GM19099 (cell line): ENCODE data around the gene B3GNT7.

ENCODE experiments used
- POLR2A ChIP-seq: IDR thresholded peaks from 3 replicates; pipeline ENCODE4 v1.6.1; 2011; ENCODE audit warnings: low read depth; ENCODE audit not compliant: insufficient read length; ENCODE audit errors: extremely low read depth

B3GNT7 gene

DNA sequence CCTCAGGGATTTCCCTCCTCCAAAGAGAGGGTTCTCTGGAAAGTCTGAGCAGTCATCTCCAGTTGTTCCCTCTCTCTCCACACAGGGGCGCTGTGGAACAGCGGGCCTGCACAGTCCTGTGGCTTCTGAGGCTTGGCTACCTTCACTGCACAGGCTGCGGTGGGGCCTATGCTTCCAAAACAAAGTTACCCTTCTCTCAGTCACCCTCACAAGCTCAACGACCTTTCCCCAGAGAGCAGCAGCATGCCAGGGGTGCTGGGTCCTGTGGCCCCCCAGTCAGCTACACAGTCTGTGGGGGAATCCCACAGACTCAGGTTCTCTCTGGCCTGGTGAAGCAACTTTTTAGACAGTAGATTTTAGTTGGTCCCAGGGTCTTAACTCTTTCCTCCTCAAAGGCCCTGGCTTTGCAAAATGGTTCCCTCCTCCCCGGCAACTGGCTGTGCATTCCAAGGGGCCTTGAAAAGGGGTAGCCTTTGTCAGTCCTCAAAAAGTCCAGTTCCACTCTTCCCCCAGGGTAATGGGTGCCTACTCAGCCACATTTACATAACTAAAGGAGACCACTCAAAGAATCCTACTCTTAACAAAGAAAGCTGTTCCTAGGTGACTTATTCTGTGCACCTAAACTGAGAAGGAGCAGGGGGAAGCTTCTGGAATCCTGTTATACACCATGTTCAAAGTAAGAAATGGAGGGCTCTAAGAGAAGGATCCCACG, 14.9 kb downstream of the B3GNT7 start:
- no peak for TF ChIP-seq POLR2A

GRCh38 chr2:231411237-231411636, 15.7 kb downstream of the B3GNT7 start:
- TF ChIP-seq POLR2A = no peak

GRCh38 chr2:231411831-231412617, 16.5 kb downstream of the B3GNT7 start:
- peak; percentile 49 for TF ChIP-seq POLR2A

GRCh38 chr2:231412618-231412963, 17.1 kb downstream of the B3GNT7 start:
- TF ChIP-seq POLR2A = no peak

DNA sequence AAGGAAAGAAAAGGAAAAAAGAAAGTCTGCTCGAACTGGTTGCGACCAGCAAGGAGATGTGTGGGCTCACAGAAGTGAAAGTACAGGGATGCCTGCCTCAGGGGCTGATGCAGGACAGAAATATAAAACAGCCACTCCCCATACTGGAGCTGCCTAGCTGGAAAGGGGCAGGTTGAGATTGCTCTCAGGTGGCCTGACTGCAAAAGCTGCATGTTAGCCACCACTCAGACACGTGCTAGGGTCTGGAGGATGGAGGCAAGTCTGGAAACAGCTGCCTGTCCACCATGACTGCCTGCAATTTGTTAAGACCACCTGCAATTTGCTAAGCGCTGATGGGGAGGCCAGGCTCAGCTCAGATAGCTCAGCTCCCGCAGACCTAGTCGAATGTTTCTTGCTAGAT, 17.9 kb downstream of the B3GNT7 start:
- TF ChIP-seq POLR2A = no peak

DNA sequence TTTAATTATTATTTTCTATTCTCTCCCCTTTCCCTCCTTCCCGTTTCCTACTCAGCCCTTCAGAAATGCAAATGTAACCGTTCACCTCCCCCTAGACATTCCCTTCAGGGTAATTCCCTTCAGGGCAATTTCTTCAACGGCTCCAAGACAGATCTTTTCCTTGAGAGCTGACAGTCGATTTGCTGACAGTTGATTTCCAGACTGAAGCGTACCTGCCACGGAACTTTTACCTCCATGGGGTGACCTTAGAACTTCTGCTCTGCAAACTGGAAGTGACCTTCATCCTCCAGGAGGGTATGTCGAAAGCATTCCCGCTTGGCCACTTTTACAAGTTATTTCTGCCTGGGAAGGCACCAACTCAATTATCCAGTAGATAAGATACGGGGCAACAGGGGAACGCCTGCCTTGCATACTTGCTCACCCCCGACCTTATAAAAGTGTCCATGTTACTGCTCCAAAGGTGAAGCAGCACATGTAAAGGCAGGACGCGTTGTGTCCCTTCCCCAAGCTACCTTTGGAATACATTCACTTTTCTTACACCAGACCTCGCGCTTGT, 18.5 kb downstream of the B3GNT7 start:
- TF ChIP-seq POLR2A = no peak

DNA sequence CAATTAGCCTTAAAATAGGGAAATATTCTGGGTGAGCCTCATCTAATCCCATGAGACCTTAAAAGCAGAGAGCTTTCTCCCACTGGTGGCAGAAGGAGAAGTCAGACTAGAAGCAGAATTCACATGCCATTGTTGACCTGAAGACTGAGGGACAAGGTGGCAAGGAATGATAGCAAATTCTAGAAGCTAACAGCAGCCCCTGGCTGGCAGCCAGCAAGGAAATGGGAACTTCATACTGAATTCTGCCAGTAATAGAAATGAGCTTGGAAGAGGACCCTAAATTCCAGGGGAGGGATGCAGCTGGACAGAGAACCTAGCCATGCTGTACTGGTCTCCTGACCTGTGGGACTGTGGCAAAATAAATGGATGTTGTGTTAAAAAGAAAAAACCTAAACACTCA, 19.5 kb downstream of the B3GNT7 start:
- TF ChIP-seq POLR2A = no peak

GRCh38 chr2:231418820-231419640, 23.5 kb downstream of the B3GNT7 start:
- no peak for TF ChIP-seq POLR2A

GRCh38 chr2:231421051-231421580, 25.6 kb downstream of the B3GNT7 start:
- no peak for TF ChIP-seq POLR2A

DNA sequence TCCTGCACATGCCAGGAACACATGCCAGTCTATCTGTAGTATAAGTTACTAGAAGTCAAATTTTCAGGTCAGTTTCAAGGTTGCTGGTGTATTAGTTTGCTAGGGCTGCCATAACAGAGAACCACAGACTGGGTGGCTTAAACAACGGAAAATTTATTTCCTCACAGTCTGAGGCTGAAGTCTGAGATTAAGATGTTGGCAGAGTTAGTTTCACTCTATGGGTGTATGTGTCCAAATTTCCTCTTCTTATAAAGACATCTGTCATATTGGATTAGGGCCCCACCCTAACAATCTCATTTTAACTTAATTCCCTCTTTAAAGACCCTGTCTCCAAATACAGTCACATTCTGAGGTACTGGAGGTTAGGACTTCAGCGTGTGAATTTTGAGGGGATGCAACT, 26.5 kb downstream of the B3GNT7 start:
- TF ChIP-seq POLR2A = no peak

GRCh38 chr2:231423176-231423575, 27.7 kb downstream of the B3GNT7 start:
- TF ChIP-seq POLR2A = no peak

DNA sequence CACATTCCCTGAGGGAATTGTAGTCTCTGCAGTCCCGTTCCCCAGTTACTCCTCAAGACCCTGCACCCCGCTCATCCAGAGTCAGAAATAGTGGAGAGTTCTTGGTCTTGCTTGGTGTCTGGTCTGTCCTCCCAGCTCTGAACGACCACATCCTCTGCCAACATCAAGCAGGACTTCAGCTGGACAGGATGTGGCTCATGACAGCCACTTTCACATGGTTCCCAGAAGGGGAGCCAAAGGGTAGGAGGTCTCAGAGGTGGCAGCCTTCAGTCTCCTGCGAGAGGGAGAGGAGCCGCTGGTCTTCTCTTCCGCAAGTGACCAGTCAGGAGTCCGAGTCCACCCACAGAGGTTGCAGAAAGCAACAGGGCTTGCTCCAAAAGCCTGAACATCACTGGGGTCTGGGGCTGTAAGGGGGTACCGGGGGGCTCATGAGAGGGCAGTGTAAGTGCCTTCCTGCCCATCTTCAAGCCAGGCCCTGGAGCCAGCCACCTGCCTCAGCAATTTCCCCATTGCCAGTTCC, 29.8 kb downstream of the B3GNT7 start:
- TF ChIP-seq POLR2A = no peak

DNA sequence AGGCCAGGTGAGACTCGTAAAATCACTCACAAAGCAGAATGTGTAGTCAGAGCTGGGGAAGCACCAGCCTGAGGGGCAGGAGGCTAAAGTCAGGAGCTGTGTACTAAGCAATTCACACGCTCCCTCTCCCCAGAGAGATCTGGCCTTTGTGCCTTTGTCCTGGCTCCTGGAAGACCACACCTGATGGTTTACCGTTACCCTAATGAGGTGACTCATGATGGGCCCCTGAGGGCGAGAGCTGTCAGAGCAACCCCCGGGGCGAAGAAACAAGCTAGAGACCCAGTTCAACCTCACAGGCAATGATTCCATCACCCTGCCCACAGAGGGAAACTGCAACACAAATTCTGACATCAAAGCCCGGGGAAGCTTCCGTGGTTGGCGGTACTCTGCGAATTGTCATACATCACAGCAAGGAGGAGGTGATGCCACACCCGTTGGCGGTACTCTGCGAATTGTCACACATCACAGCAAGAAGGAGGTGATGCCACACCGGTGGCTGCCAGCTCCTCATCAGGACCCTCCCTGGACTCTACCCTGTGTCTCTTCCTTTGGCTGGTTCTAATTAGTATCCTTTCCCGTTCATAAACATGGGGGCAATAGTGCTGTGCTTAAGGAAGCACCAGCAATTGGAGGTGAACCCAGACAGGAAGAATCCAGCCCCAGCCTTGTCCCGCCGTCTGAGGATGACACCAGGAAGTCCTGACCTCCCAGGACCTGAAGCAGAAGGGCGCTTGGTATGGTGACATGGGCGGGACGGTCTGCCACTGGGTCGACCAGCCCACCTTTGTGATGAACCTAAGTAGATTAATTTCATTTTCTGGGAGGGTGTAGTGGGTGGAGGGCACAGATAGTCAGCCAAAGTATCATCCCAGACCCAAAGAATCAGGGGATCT, 30.5 kb downstream of the B3GNT7 start:
- TF ChIP-seq POLR2A = no peak

DNA sequence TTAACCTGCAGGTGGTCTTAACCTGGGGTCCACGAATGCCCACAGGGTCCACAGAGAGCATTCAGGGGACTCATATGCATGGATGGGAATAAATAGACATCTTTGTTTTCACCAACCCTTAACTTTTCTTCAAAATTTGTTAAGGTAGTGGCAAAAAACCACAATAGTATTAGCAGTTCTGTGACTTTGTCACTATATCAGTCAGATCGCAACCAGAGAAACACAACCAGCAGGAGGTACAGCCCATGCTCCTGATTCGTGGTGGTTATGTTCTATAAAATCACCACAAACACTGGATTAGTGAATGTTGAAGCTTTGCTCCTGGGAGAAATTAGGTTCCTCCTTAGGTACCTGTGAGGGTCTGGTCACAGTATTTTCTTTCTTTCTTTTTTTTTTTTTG, 31.6 kb downstream of the B3GNT7 start:
- no peak for TF ChIP-seq POLR2A
